H1 (cell line): ENCODE measurements around the gene SPECC1.

Experiments
- CBX8 ChIP-seq: fragments of 300-800, 300-1000 bp; sonication (generic); IDR thresholded peaks from 2 replicates; pipeline ENCODE4 v1.7.1; 2016; ENCODE audit warnings: low read depth, low read length, borderline replicate concordance
- CTCF ChIP-seq, 3 experiments: IDR thresholded peaks; 1 replicate in 2 of 3; 2 replicates in 1 of 3; pipeline versions ENCODE4 v1.5.1 to v1.6.1; 2011; ENCODE audit warnings: low read length in 3 of 3, mild to moderate bottlenecking in 3 of 3, inconsistent platforms in 2 of 3, low read depth in 1 of 3, moderate library complexity in 1 of 3; ENCODE audit not compliant: insufficient read depth in 1 of 3; ENCODE audit errors: control extremely low read depth in 1 of 3
- EZH2 ChIP-seq: fragments of 200-600 bp; sonication (generic); IDR thresholded peaks from 2 replicates; pipeline ENCODE4 v1.7.1; 2012; ENCODE audit warnings: low read depth, mild to moderate bottlenecking, moderate library complexity, low read length, inconsistent platforms; ENCODE audit not compliant: severe bottlenecking
- FOSL1 ChIP-seq: IDR thresholded peaks from 2 replicates; pipeline ENCODE4 v1.6.1; 2011; ENCODE audit warnings: mild to moderate bottlenecking, low read depth, low read length, moderate library complexity; ENCODE audit not compliant: insufficient read depth
- GABPA ChIP-seq: IDR thresholded peaks from 2 replicates; pipeline ENCODE4 v1.6.1; 2011; ENCODE audit warnings: mild to moderate bottlenecking, low read length, moderate library complexity, borderline replicate concordance; ENCODE audit not compliant: insufficient read depth
- MAFK ChIP-seq: IDR thresholded peaks from 2 replicates; pipeline ENCODE4 v1.6.1; 2012; ENCODE audit warnings: low read depth, mild to moderate bottlenecking, improper control_type of control experiment, low read length
- MAX ChIP-seq: IDR thresholded peaks from 2 replicates; pipeline ENCODE4 v1.6.1; 2012; ENCODE audit warnings: inconsistent platforms
- NRF1 ChIP-seq: IDR thresholded peaks from 2 replicates; pipeline ENCODE4 v1.6.1; 2011; ENCODE audit warnings: mild to moderate bottlenecking, low read depth, low read length, improper control_type of control experiment
- POLR2AphosphoS5 ChIP-seq: IDR thresholded peaks from 2 replicates; pipeline ENCODE4 v1.6.1; 2011; ENCODE audit warnings: low read depth, low read length
- SIN3A ChIP-seq, 2 experiments: IDR thresholded peaks in 1 of 2; conservative IDR thresholded peaks in 1 of 2; 2 replicates each; pipeline ENCODE4 v1.6.1; 2011 to 2012; ENCODE audit warnings: low read length in 2 of 2, improper control_type of control experiment in 1 of 2, low read depth in 1 of 2, mild to moderate bottlenecking in 1 of 2
- TCF12 ChIP-seq: IDR thresholded peaks from 2 replicates; pipeline ENCODE4 v1.6.1; 2011; ENCODE audit warnings: low read depth, mild to moderate bottlenecking, low read length

GRCh38 chr17:20315821-20316220, 306.7 kb downstream of the SPECC1 start:
- TF ChIP-seq MAFK (no peak), TCF12 (no peak), CBX8 (no peak), MAX (no peak), SIN3A (conservative IDR thresholded peaks at IDR 0.05 in 1 of 2, IDR thresholded peaks at IDR 0.05 in 1 of 2; ENCODE audit: low read depth in 1 of 2, low read length in 2 of 2) (no peak), CTCF (IDR thresholded peaks at IDR 0.05; ENCODE audit: control extremely low read depth in 1 of 3, insufficient read depth in 1 of 3, low read depth in 1 of 3, low read length in 3 of 3) (no peak), FOSL1 (no peak), NRF1 (no peak), POLR2AphosphoS5 (no peak), EZH2 (no peak), GABPA (no peak)
